SJSA1 (cell line): ENCODE results near the gene CARD11. TPM values are rescaled to one million over a fixed set of nuclear protein-coding genes. Genes with fewer than 3 reads are reported as not detected.
A peak's percentile ranks its signal among the peaks of the same experiment; 100 is the strongest.

ENCODE experiments used
- DNase-seq, 2 experiments: peaks; one replicate each; pipeline ENCODE4 v3.0.0-alpha.2; 2015 to 2020; ENCODE audit warnings: low spot score in 2 of 2, low read depth in 1 of 2
- H3K27ac ChIP-seq: fragments of 250-450 bp; sonication (Bioruptor Pico); 2 replicates; pipeline ENCODE4 v1.5.1; 2020; ENCODE audit warnings: mild to moderate bottlenecking, moderate library complexity
- H3K27me3 ChIP-seq: fragments of 250-450 bp; sonication (Bioruptor Pico); replicated peaks from 2 replicates; pipeline ENCODE4 v1.5.1; 2020; ENCODE audit warnings: mild to moderate bottlenecking, moderate library complexity
- H3K36me3 ChIP-seq: fragments of 250-450 bp; sonication (Bioruptor Pico); 2 replicates; pipeline ENCODE4 v1.5.1; 2020; ENCODE audit warnings: mild to moderate bottlenecking
- H3K4me1 ChIP-seq: fragments of 250-450 bp; sonication (Bioruptor Pico); replicated peaks from 2 replicates; pipeline ENCODE4 v1.6.1; 2021; ENCODE audit warnings: mild to moderate bottlenecking
- H3K4me3 ChIP-seq: fragments of 250-450 bp; sonication (Bioruptor Pico); 2 replicates; pipeline ENCODE4 v1.5.1; 2020; ENCODE audit warnings: mild to moderate bottlenecking
- H3K9me3 ChIP-seq: fragments of 250-450 bp; sonication (Bioruptor Pico); replicated peaks from 2 replicates; pipeline ENCODE4 v1.5.1; 2020; ENCODE audit warnings: mild to moderate bottlenecking
- total RNA-seq: library from RNA; depleted of rRNA; stranded (reverse); fragments of >200 nt; shearing (Covaris generic); gene quantifications from 2 replicates; pipeline ENCODE4 v1.2.3, GENCODE V29; 2014

CARD11 gene
- total RNA-seq, 1 experiment from 2014 or later: 0.50 TPM

- Histone ChIP-seq H3K9me3 (no peaks in the 10 kb centered on the region), H3K4me3 (no peak overlapping the region), H3K36me3 (no peaks in the 10 kb centered on the region), H3K4me1 (peaks cover 17% of the 10 kb centered on the region), H3K27me3 (no peaks in the 10 kb centered on the region), H3K27ac (no peak overlapping the region)
- no peak for DNase-seq
Observed at GRCh38 chr7:3000566-3000965, 43.1 kb downstream of the CARD11 start.

- no peaks in the 10 kb centered on the region for H3K36me3 ChIP-seq
- H3K9me3 ChIP-seq: peaks cover 5% of the 10 kb centered on the region; the same call in 1 of the 2 replicates
- no peaks in the 10 kb centered on the region for H3K27me3 ChIP-seq
- no peak overlapping the region for H3K4me3 ChIP-seq
- H3K4me1 ChIP-seq: peaks cover 10% of the 10 kb centered on the region
- no peak for DNase-seq
- no peak overlapping the region for H3K27ac ChIP-seq
Observed at GRCh38 chr7:2999078-2999500, 44.6 kb downstream of the CARD11 start.

GRCh38 chr7:2997014-2997413 is 46.7 kb downstream of the CARD11 start:
- Histone ChIP-seq H3K4me1 (peaks cover 7% of the 10 kb centered on the region), H3K27ac (no peak overlapping the region), H3K36me3 (no peaks in the 10 kb centered on the region), H3K4me3 (no peak overlapping the region), H3K9me3 (peaks cover 5% of the 10 kb centered on the region; the same call in 1 of the 2 replicates), H3K27me3 (no peaks in the 10 kb centered on the region)
- DNase-seq: no peak

- no peaks in the 10 kb centered on the region for H3K27me3 ChIP-seq
- peaks cover 7% of the 10 kb centered on the region; the same call in 1 of the 2 replicates for H3K9me3 ChIP-seq
- H3K4me3 ChIP-seq: no peak overlapping the region
- H3K4me1 ChIP-seq: peaks cover 11% of the 10 kb centered on the region
- DNase-seq: no peak
- H3K36me3 ChIP-seq: no peaks in the 10 kb centered on the region
- H3K27ac ChIP-seq: no peak overlapping the region
Observed at GRCh38 chr7:2996141-2996540, 47.5 kb downstream of the CARD11 start.

- no peak for DNase-seq
- Histone ChIP-seq H3K4me3 (no peak overlapping the region), H3K9me3 (peaks cover 7% of the 10 kb centered on the region; the same call in 1 of the 2 replicates), H3K4me1 (peaks cover 9% of the 10 kb centered on the region), H3K27me3 (no peaks in the 10 kb centered on the region), H3K27ac (no peak overlapping the region), H3K36me3 (no peaks in the 10 kb centered on the region)
Observed at GRCh38 chr7:2993868-2994267, 49.8 kb downstream of the CARD11 start.

GRCh38 chr7:2993396-2993795 is 50.3 kb downstream of the CARD11 start:
- DNase-seq: no peak
- Histone ChIP-seq H3K27me3 (no peaks in the 10 kb centered on the region), H3K4me1 (peaks cover 9% of the 10 kb centered on the region), H3K9me3 (peaks cover 7% of the 10 kb centered on the region; the same call in 1 of the 2 replicates), H3K4me3 (no peak overlapping the region), H3K27ac (no peak overlapping the region), H3K36me3 (no peaks in the 10 kb centered on the region)

GRCh38 chr7:2990949-2991470 is 52.7 kb downstream of the CARD11 start:
- H3K9me3 ChIP-seq: peaks cover 7% of the 10 kb centered on the region; the same call in 1 of the 2 replicates
- peak in 1 of 2 experiments; percentile 46 for DNase-seq
- H3K36me3 ChIP-seq: no peaks in the 10 kb centered on the region
- no peak overlapping the region for H3K27ac ChIP-seq
- H3K27me3 ChIP-seq: no peaks in the 10 kb centered on the region
- H3K4me1 ChIP-seq: peaks cover 9% of the 10 kb centered on the region
- no peak overlapping the region for H3K4me3 ChIP-seq

GRCh38 chr7:2986561-2986960 is 57.1 kb downstream of the CARD11 start:
- Histone ChIP-seq H3K27ac (no peak overlapping the region), H3K9me3 (no peaks in the 10 kb centered on the region), H3K27me3 (no peaks in the 10 kb centered on the region), H3K4me3 (no peak overlapping the region), H3K4me1 (peaks cover 9% of the 10 kb centered on the region), H3K36me3 (no peaks in the 10 kb centered on the region)
- no peak for DNase-seq

GRCh38 chr7:2985866-2986265 is 57.8 kb downstream of the CARD11 start:
- no peak overlapping the region for H3K27ac ChIP-seq
- H3K4me3 ChIP-seq: no peak overlapping the region
- no peak for DNase-seq
- H3K4me1 ChIP-seq: peaks cover 3% of the 10 kb centered on the region
- no peaks in the 10 kb centered on the region for H3K27me3 ChIP-seq
- no peaks in the 10 kb centered on the region for H3K36me3 ChIP-seq
- H3K9me3 ChIP-seq: no peaks in the 10 kb centered on the region

GRCh38 chr7:2984091-2984490 is 59.6 kb downstream of the CARD11 start:
- Histone ChIP-seq H3K4me1 (no peaks in the 10 kb centered on the region), H3K27ac (no peak overlapping the region), H3K9me3 (no peaks in the 10 kb centered on the region), H3K36me3 (no peaks in the 10 kb centered on the region), H3K27me3 (no peaks in the 10 kb centered on the region), H3K4me3 (no peak overlapping the region)
- no peak for DNase-seq

GRCh38 chr7:2983586-2983985 is 60.1 kb downstream of the CARD11 start:
- no peaks in the 10 kb centered on the region for H3K9me3 ChIP-seq
- H3K27ac ChIP-seq: no peak overlapping the region
- H3K4me1 ChIP-seq: no peaks in the 10 kb centered on the region
- no peaks in the 10 kb centered on the region for H3K27me3 ChIP-seq
- H3K36me3 ChIP-seq: no peaks in the 10 kb centered on the region
- H3K4me3 ChIP-seq: no peak overlapping the region
- DNase-seq: no peak

GRCh38 chr7:2982831-2983230 is 60.8 kb downstream of the CARD11 start:
- Histone ChIP-seq H3K4me1 (no peaks in the 10 kb centered on the region), H3K27me3 (no peaks in the 10 kb centered on the region), H3K27ac (no peak overlapping the region), H3K9me3 (no peaks in the 10 kb centered on the region), H3K36me3 (no peaks in the 10 kb centered on the region), H3K4me3 (no peak overlapping the region)
- DNase-seq: no peak

- no peaks in the 10 kb centered on the region for H3K27me3 ChIP-seq
- H3K4me1 ChIP-seq: no peaks in the 10 kb centered on the region
- H3K9me3 ChIP-seq: no peaks in the 10 kb centered on the region
- no peaks in the 10 kb centered on the region for H3K36me3 ChIP-seq
- DNase-seq: no peak
- H3K4me3 ChIP-seq: no peak overlapping the region
- no peak overlapping the region for H3K27ac ChIP-seq
Observed at GRCh38 chr7:2982401-2982800, 61.3 kb downstream of the CARD11 start.

GRCh38 chr7:2981103-2981480 is 62.6 kb downstream of the CARD11 start:
- Histone ChIP-seq H3K4me1 (no peaks in the 10 kb centered on the region), H3K27me3 (no peaks in the 10 kb centered on the region), H3K9me3 (no peaks in the 10 kb centered on the region), H3K27ac (no peak overlapping the region), H3K36me3 (no peaks in the 10 kb centered on the region), H3K4me3 (no peak overlapping the region)
- DNase-seq: no peak
